B cell (primary cell): ENCODE measurements around the gene MLXIP. TPM values are rescaled to one million over a fixed set of nuclear protein-coding genes. Genes with fewer than 3 reads are reported as not detected.

ENCODE experiments used
- ATAC-seq: fragments of 200-7000 bp; cut with Tn5 transposase; one replicate; pipeline ENCODE4 v1.10.0; 2021; ENCODE audit warnings: low read depth, mild to moderate bottlenecking, moderate number of reproducible peaks, moderate library complexity
- CTCF ChIA-PET: fragments of 350-600 bp; sonication (Branson Sonifier 250); formaldehyde crosslinking; loops from one replicate; lab custom pipeline; 2021; ENCODE audit warnings: antibody characterized with exemption, inconsistent platforms; lab: Charles Lee
- POLR2A ChIA-PET: fragments of 350-600 bp; sonication (Branson Sonifier 250); formaldehyde crosslinking; loops from one replicate; lab custom pipeline; 2021; ENCODE audit warnings: antibody characterized with exemption; lab: Charles Lee
- DNase-seq: peaks from one replicate; pipeline ENCODE4 v3.0.0; 2013
- H2AFZ ChIP-seq: 2 replicates; pipeline ENCODE4 v1.6.1; 2012; ENCODE audit warnings: mild to moderate bottlenecking, low read depth, low read length; ENCODE audit not compliant: insufficient read depth, poor library complexity, severe bottlenecking
- H3K27ac ChIP-seq, 2 donors: 1 replicate in 1 of 2; 2 replicates in 1 of 2; pipeline ENCODE4 v1.5.1; 2012 to 2013; ENCODE audit warnings: low read length in 2 of 2, mild to moderate bottlenecking in 2 of 2, moderate library complexity in 1 of 2
- H3K27me3 ChIP-seq, 4 experiments: fragments of 200-600 bp in 1 of 4; sonication (generic) in 1 of 4; replicated peaks in 1 of 4; 1 replicate in 2 of 4; 2 replicates in 2 of 4; pipeline versions ENCODE4 v1.6.1 to v1.7.0; 2013 to 2016; ENCODE audit warnings: low read length in 3 of 4, mild to moderate bottlenecking in 2 of 4, mixed read lengths in 1 of 4, moderate library complexity in 1 of 4; ENCODE audit not compliant: insufficient read depth in 4 of 4, control insufficient read depth in 3 of 4; ENCODE audit errors: control extremely low read depth in 1 of 4
- H3K36me3 ChIP-seq, 2 experiments: replicated peaks in 1 of 2; 1 replicate in 1 of 2; 2 replicates in 1 of 2; pipeline versions ENCODE4 v1.6.1 to v1.7.1; 2013; ENCODE audit warnings: low read length in 1 of 2; ENCODE audit not compliant: insufficient read depth in 2 of 2, control insufficient read depth in 1 of 2; ENCODE audit errors: control extremely low read depth in 1 of 2, extremely low read depth in 1 of 2
- H3K4me1 ChIP-seq, 2 donors: fragments of 200-600 bp in 1 of 2; sonication (generic) in 1 of 2; 1 replicate in 1 of 2; 2 replicates in 1 of 2; pipeline versions ENCODE4 v1.5.1 to v1.6.1; 2013 to 2017; ENCODE audit warnings: low read length in 2 of 2; ENCODE audit not compliant: control insufficient read depth in 2 of 2, insufficient read depth in 2 of 2
- H3K4me2 ChIP-seq: replicated peaks from 2 replicates; pipeline ENCODE3; 2012; ENCODE audit warnings: mild to moderate bottlenecking, low read depth, low read length; ENCODE audit not compliant: poor library complexity, severe bottlenecking
- H3K4me3 ChIP-seq, 5 experiments: fragments of 200-600 bp in 1 of 5; sonication (generic) in 1 of 5; 1 replicate in 3 of 5; 2 replicates in 2 of 5; pipeline versions ENCODE4 v1.5.1 to v1.7.0; 2011 to 2016; ENCODE audit warnings: low read length in 4 of 5, mild to moderate bottlenecking in 4 of 5, low read depth in 2 of 5, control low read depth in 1 of 5, moderate library complexity in 1 of 5; ENCODE audit not compliant: insufficient read depth in 1 of 5; ENCODE audit errors: control extremely low read depth in 1 of 5, extremely low read depth in 1 of 5
- H3K79me2 ChIP-seq: fragments of 200-600 bp; sonication (generic); one replicate; pipeline ENCODE4 v1.6.0; 2016; ENCODE audit warnings: low read length; ENCODE audit not compliant: control insufficient read depth, insufficient read depth
- H3K9ac ChIP-seq: fragments of 200-600 bp; sonication (generic); 2 replicates; pipeline ENCODE4 v1.6.1; 2017; ENCODE audit warnings: mild to moderate bottlenecking, low read length, moderate library complexity
- H3K9me3 ChIP-seq, 3 donors: one replicate each; pipeline versions ENCODE4 v1.6.1 to v1.7.1; 2013; ENCODE audit warnings: low read length in 2 of 3; ENCODE audit not compliant: control insufficient read depth in 2 of 3, insufficient read depth in 1 of 3; ENCODE audit errors: control extremely low read depth in 1 of 3
- H4K20me1 ChIP-seq: 2 replicates; pipeline ENCODE4 v1.6.0; 2012; ENCODE audit warnings: mild to moderate bottlenecking, low read length; ENCODE audit not compliant: insufficient read depth, control insufficient read depth, poor library complexity, severe bottlenecking
- H3K27ac Mint-ChIP-seq: one replicate; pipeline ENCODE4 v1.8.0; 2021; ENCODE audit warnings: mixed read lengths
- H3K27me3 Mint-ChIP-seq: one replicate; pipeline ENCODE4 v1.8.0; 2021; ENCODE audit warnings: mixed read lengths
- H3K4me1 Mint-ChIP-seq: one replicate; pipeline ENCODE4 v1.8.0; 2021; ENCODE audit warnings: mixed read lengths
- H3K4me3 Mint-ChIP-seq: one replicate; pipeline ENCODE4 v1.8.0; 2021; ENCODE audit warnings: mixed read lengths
- H3K9me3 Mint-ChIP-seq: one replicate; pipeline ENCODE4 v1.8.0; 2022; ENCODE audit warnings: mixed read lengths; ENCODE audit not compliant: insufficient read depth
- EZH2 ChIP-seq: IDR thresholded peaks from 2 replicates; pipeline ENCODE4 v1.6.1; 2012; ENCODE audit warnings: borderline replicate concordance, low read depth, mild to moderate bottlenecking, moderate library complexity, low read length; ENCODE audit not compliant: insufficient read depth, poor library complexity, severe bottlenecking
- WGBS: methylation state at CpG from one replicate; pipeline ENCODE4 v1.1.5; 2013; ENCODE audit warnings: missing lambda C conversion rate; ENCODE audit not compliant: insufficient coverage; 5-methylcytosine and 5-hydroxymethylcytosine counted together
- intact Hi-C: fragments of 100-400 bp; cut with micrococcal nuclease; formaldehyde crosslinking; loops from one replicate; pipeline ENCODE4 v1.10.0; 2022
- polyA plus RNA-seq: library from polyadenylated mRNA; depleted of rRNA; stranded (reverse); fragments of >200 nt; gene quantifications from 2 replicates; pipeline ENCODE4 v1.2.3, GENCODE V29; 2012
- total RNA-seq, 2 donors: library from RNA; stranded (reverse); fragments of 120-200 nt in 1 of 2; gene quantifications; 1 replicate in 1 of 2; 2 replicates in 1 of 2; pipeline versions ENCODE4 v1.2.3 to v1.2.4, GENCODE V29; 2013 to 2022
- TF ChIP-seq, protein P1 (sequence below): fragments of 200-600 bp; IDR thresholded peaks from one replicate; pipeline ENCODE4 v1.8.0; 2022; ENCODE audit warnings: antibody characterized with exemption, mild to moderate bottlenecking

MLXIP gene
- total and polyA plus RNA-seq, 2 donors (not counting 1 experiment from before 2014, with no cell fraction given) = 28.1 to 91.2 TPM

DNA sequence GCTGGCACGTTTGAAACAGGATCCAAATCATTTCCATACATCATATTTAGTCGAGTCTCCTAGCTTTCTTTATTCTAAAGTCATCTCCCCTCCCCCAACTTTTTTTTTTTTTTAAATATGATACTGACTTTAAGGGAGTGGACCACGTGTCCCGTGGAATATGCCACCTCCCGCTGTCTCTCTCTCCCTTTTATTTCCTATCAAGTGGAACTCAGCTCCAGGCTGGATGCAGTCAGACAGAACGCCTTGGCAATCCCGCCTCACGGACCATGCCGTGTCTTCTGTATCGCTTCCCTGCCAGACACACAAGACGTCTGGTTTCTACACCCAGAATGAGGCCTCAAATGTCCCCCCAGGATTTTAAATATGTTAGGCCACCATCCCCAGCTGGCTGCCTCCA is 35.6 kb upstream of the MLXIP start:
- Histone ChIP-seq H3K9ac (no peak overlapping the region), H3K9me3 (no peaks in the 10 kb centered on the region), H3K27ac (no peak overlapping the region), H3K27me3 (no peaks in the 10 kb centered on the region), H3K4me3 (no peak overlapping the region), H2AFZ (no peak overlapping the region), H3K4me1 (no peaks in the 10 kb centered on the region), H3K36me3 (peaks cover 0 to 66% of the 10 kb centered on the region in 2 experiments), H3K79me2 (peaks cover 22% of the 10 kb centered on the region), H3K4me2 (no peak overlapping the region), H4K20me1 (peaks cover 61% of the 10 kb centered on the region)
- Mint-ChIP-seq H3K27me3 (no peaks in the 10 kb centered on the region), H3K4me3 (no peak overlapping the region), H3K9me3 (no peaks in the 10 kb centered on the region), H3K4me1 (no peaks in the 10 kb centered on the region), H3K27ac (no peak overlapping the region)
- intact Hi-C loops = no loop called here
- no peak for DNase-seq
- ATAC-seq = no peak
- ChIA-PET POLR2A (interaction anchor here (0.7 kb wide), 1 partner anchor 126 kb away, joined by 5 read pairs; no protein-coding TSS in a partner anchor), CTCF (interaction anchor here (0.7 to 1.9 kb wide), 4 partner anchors 11 to 75 kb away, joined by 3 to 4 read pairs (median 3); no protein-coding TSS in a partner anchor)
- WGBS = 100% methylated on average over 6 of the region's 11 CpGs
- TF ChIP-seq, protein P1, sequence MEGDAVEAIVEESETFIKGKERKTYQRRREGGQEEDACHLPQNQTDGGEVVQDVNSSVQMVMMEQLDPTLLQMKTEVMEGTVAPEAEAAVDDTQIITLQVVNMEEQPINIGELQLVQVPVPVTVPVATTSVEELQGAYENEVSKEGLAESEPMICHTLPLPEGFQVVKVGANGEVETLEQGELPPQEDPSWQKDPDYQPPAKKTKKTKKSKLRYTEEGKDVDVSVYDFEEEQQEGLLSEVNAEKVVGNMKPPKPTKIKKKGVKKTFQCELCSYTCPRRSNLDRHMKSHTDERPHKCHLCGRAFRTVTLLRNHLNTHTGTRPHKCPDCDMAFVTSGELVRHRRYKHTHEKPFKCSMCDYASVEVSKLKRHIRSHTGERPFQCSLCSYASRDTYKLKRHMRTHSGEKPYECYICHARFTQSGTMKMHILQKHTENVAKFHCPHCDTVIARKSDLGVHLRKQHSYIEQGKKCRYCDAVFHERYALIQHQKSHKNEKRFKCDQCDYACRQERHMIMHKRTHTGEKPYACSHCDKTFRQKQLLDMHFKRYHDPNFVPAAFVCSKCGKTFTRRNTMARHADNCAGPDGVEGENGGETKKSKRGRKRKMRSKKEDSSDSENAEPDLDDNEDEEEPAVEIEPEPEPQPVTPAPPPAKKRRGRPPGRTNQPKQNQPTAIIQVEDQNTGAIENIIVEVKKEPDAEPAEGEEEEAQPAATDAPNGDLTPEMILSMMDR = no peak
- no peak for TF ChIP-seq EZH2

DNA sequence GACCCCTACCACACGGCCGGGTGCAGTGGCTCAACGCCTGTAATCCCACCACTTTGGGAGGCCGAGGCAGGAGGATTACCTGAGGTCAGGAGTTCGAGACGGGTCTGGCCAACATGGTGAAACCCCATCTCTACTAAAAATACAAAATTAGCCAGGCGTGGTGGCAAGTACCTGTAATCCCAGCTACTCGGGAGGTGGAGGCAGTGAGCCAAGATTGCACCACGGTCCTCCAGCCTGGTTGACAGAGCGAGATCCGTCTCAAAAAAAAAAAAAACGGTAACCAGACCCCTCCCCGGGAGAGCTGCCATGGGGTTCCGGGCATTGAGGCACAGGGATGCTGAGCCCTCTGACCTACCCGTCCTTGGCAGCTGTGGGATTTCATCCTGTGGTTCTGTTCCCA is 35.1 kb upstream of the MLXIP start:
- 91% methylated on average over 12 of the region's 15 CpGs for WGBS
- Histone ChIP-seq H3K9ac (no peak overlapping the region), H3K4me2 (no peak overlapping the region), H3K4me1 (no peaks in the 10 kb centered on the region), H3K36me3 (peaks cover 0 to 66% of the 10 kb centered on the region in 2 experiments), H4K20me1 (peaks cover 56% of the 10 kb centered on the region), H3K9me3 (no peaks in the 10 kb centered on the region), H2AFZ (no peak overlapping the region), H3K4me3 (no peak overlapping the region), H3K79me2 (peaks cover 16% of the 10 kb centered on the region), H3K27ac (no peak overlapping the region), H3K27me3 (no peaks in the 10 kb centered on the region)
- Mint-ChIP-seq H3K4me1 (no peaks in the 10 kb centered on the region), H3K27ac (no peak overlapping the region), H3K27me3 (no peaks in the 10 kb centered on the region), H3K9me3 (no peaks in the 10 kb centered on the region), H3K4me3 (no peak overlapping the region)
- ATAC-seq (no peak), DNase-seq (no peak)
- POLR2A ChIA-PET = no interaction called here
- TF ChIP-seq, protein P1 = no peak
- no peak for TF ChIP-seq EZH2
- CTCF ChIA-PET = interaction anchor here (1.1 to 1.9 kb wide), 3 partner anchors 10 to 39 kb away, joined by 3 to 4 read pairs (median 3); no protein-coding TSS in a partner anchor
- intact Hi-C loops = no loop called here
